Adrenal gland (tissue), 12 donors: Measurements from ENCODE around the gene GPATCH3. TPM values are rescaled to one million over a fixed set of nuclear protein-coding genes. Genes with fewer than 3 reads are reported as not detected.
"Not testable (repeated sequence)": the region's sequence is repeated elsewhere in the genome, so short reads cannot be mapped to it uniquely, and the experiment has no call there.

Experiments used
- DNase-seq, 7 donors: peaks; one replicate each; pipeline ENCODE4 v3.0.0-alpha.2; 2019 to 2020
- H3K27ac ChIP-seq, 5 donors: fragments of 200-600 bp; sonication (generic) in 4 of 5; 1 replicate in 3 of 5; 2 replicates in 2 of 5; pipeline versions ENCODE4 v1.5.1 to v1.8.0; 2016 to 2020; ENCODE audit warnings: mild to moderate bottlenecking in 1 of 5
- H3K27me3 ChIP-seq: fragments of 200-600 bp; 2 replicates; pipeline ENCODE4 v1.8.0; 2021
- H3K36me3 ChIP-seq, 2 donors: fragments of 200-600 bp; replicated peaks in 1 of 2; 1 replicate in 1 of 2; 2 replicates in 1 of 2; pipeline versions ENCODE4 v1.5.1 to v1.8.0; 2018 to 2022
- H3K4me1 ChIP-seq, 2 donors: fragments of 200-600 bp; replicated peaks in 1 of 2; 1 replicate in 1 of 2; 2 replicates in 1 of 2; pipeline versions ENCODE4 v1.5.1 to v1.8.0; 2018 to 2021
- H3K4me3 ChIP-seq, 4 donors: fragments of 200-600 bp; sonication (generic) in 3 of 4; one replicate each; pipeline ENCODE4 v1.5.1; 2016 to 2018
- H3K9me3 ChIP-seq, 3 donors: fragments of 200-600 bp; sonication (generic) in 1 of 3; replicated peaks in 1 of 3; 1 replicate in 2 of 3; 2 replicates in 1 of 3; pipeline versions ENCODE4 v1.5.1 to v1.8.0; 2016 to 2021
- POLR2A ChIP-seq, 2 donors: fragments of 450-650 bp; IDR thresholded peaks; one replicate each; pipeline ENCODE4 v1.6.1; 2017; ENCODE audit warnings: antibody characterized with exemption in 2 of 2, mild to moderate bottlenecking in 2 of 2, moderate library complexity in 1 of 2
- WGBS, 4 donors: extraction: QIAGEN DNeasy Blood & Tissue Kit in 2 of 4; methylation state at CpG; one replicate each; pipeline versions ENCODE4 v1.1.5 to v1.1.7; 2013 to 2017; 5-methylcytosine and 5-hydroxymethylcytosine counted together
- intact Hi-C, 2 donors: fragments of 100-400 bp; cut with DNase I; formaldehyde crosslinking; loops; one replicate each; pipeline versions ENCODE4 v1.14.1 to v1.15.0; 2022 to 2023
- polyA plus RNA-seq, 3 donors: library from polyadenylated mRNA; stranded (reverse); fragments of 200-250 nt in 2 of 3; fragments of 350-450 nt in 1 of 3; fragmentation: Illumina TruSeq in 1 of 3; extraction: RNeasy Lipid Tissue Mini Kit (QIAGEN cat#74804) in 1 of 3; gene quantifications; one replicate each; pipeline ENCODE4 v1.2.3, GENCODE V29; 2013 to 2014
- total RNA-seq, 9 donors: library from RNA; depleted of rRNA in 4 of 9; stranded (reverse); fragments of >200 nt in 4 of 9; fragments of 120-200 nt in 1 of 9; fragmentation: NEBNext Ultra II Directional in 1 of 9; extraction: Animal tissue kit (Norgen Biotek cat#: 25700) in 1 of 9; gene quantifications; one replicate each; pipeline versions ENCODE4 v1.1.0 to v1.2.4, GENCODE V29; 2013 to 2023
- TF ChIP-seq, protein P1 (sequence below), 6 experiments: fragments of 450-650 bp in 4 of 6; fragments of 200-600 bp in 2 of 6; sonication (generic) in 1 of 6; IDR thresholded peaks; 1 replicate in 5 of 6; 2 replicates in 1 of 6; pipeline versions ENCODE4 v1.5.1 to v1.8.0; 2016 to 2021; ENCODE audit warnings: antibody characterized with exemption in 6 of 6, mild to moderate bottlenecking in 2 of 6, moderate library complexity in 1 of 6
- donor health status: healthy with polysubstance abuse.
- donor health status: Bipolar disorder and iron deficiency.
- donor health status: DM: yes; HTN: yes; CAD: no.
- donor health status: DM: no; HTN: no; CAD: no.
- donor health status: DM: no; HTN: no; CAD: no.
- donor health status: DM: yes; HTN: yes; CAD: no.

Gene GPATCH3
- total and polyA plus RNA-seq, 12 donors: 9.2 to 36.7 (median 15.7) TPM

GRCh38 chr1:26879793-26880192 lies 20.5 kb downstream of the GPATCH3 start:
- H3K27me3 ChIP-seq: no peaks in the 10 kb centered on the region
- H3K36me3 ChIP-seq: peaks cover 0 to 79% of the 10 kb centered on the region in 2 donors
- intact Hi-C loops: loop anchor here (10.0 kb wide), 2 partner anchors 65 to 275 kb away; no protein-coding TSS in a partner anchor
- peaks cover 4% of the 10 kb centered on the region in 2 donors for H3K4me1 ChIP-seq
- no peak overlapping the region for H3K27ac ChIP-seq
- DNase-seq: no peak
- no peak overlapping the region for H3K4me3 ChIP-seq
- TF ChIP-seq, protein P1, sequence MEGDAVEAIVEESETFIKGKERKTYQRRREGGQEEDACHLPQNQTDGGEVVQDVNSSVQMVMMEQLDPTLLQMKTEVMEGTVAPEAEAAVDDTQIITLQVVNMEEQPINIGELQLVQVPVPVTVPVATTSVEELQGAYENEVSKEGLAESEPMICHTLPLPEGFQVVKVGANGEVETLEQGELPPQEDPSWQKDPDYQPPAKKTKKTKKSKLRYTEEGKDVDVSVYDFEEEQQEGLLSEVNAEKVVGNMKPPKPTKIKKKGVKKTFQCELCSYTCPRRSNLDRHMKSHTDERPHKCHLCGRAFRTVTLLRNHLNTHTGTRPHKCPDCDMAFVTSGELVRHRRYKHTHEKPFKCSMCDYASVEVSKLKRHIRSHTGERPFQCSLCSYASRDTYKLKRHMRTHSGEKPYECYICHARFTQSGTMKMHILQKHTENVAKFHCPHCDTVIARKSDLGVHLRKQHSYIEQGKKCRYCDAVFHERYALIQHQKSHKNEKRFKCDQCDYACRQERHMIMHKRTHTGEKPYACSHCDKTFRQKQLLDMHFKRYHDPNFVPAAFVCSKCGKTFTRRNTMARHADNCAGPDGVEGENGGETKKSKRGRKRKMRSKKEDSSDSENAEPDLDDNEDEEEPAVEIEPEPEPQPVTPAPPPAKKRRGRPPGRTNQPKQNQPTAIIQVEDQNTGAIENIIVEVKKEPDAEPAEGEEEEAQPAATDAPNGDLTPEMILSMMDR (IDR thresholded peaks at IDR 0.05): no peak
- no peak for TF ChIP-seq POLR2A (IDR thresholded peaks at IDR 0.05)
- 87 to 92% (median 91%) methylated on average over 3 to 4 of the region's 4 CpGs for WGBS, 4 donors
- H3K9me3 ChIP-seq: no peaks in the 10 kb centered on the region

DNA sequence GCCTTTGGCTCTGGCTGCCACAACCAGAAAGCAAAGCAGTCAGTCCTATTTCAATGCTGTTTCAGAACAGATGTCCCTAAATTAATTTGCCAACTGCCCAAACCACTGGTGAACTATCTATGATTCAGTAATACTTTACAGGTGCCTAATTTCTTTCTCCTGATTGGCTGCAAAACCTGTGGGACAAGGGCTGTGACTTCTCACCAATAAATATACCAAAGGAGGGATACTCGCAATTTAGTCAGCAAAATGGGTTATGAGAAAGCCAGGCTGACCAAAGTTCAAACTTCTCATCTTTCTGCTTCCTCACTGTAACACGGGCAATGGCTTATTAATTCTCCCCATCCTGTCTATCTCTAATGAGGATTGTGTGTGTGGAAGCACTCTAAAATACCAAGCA lies 22.9 kb downstream of the GPATCH3 start:
- H3K4me3 ChIP-seq: no peak overlapping the region
- no peaks in the 10 kb centered on the region for H3K9me3 ChIP-seq
- no peak for TF ChIP-seq POLR2A (IDR thresholded peaks at IDR 0.05)
- TF ChIP-seq, protein P1 (IDR thresholded peaks at IDR 0.05): no peak
- peaks cover 0 to 54% of the 10 kb centered on the region in 2 donors for H3K36me3 ChIP-seq
- 66 to 82% (median 70%) methylated on average over 2 of the region's 2 CpGs for WGBS, 4 donors
- H3K4me1 ChIP-seq: peaks cover 0 to 4% of the 10 kb centered on the region in 2 donors
- intact Hi-C loops: loop anchor here in 1 of 2 donors (2.0 to 10.0 kb wide), 2 partner anchors 21 to 63 kb away; no protein-coding TSS in a partner anchor
- no peaks in the 10 kb centered on the region for H3K27me3 ChIP-seq
- no peak overlapping the region for H3K27ac ChIP-seq
- DNase-seq: no peak

- TF ChIP-seq POLR2A (IDR thresholded peaks at IDR 0.05): no peak
- TF ChIP-seq, protein P1 (IDR thresholded peaks at IDR 0.05): no peak
- no peaks in the 10 kb centered on the region for H3K27me3 ChIP-seq
- H3K9me3 ChIP-seq: no peaks in the 10 kb centered on the region
- 69 to 95% (median 86%) methylated on average over 4 of the region's 4 CpGs for whole genome bisulfite sequencing, 4 donors
- no peak overlapping the region for H3K27ac ChIP-seq
- no peak overlapping the region for H3K4me3 ChIP-seq
- no peak for DNase-seq
- H3K4me1 ChIP-seq: no peaks in the 10 kb centered on the region
- intact Hi-C loops: loop anchor here in 1 of 2 donors (10.0 kb wide), 1 partner anchor 60 kb away; no protein-coding TSS in a partner anchor
- peaks cover 0 to 30% of the 10 kb centered on the region in 2 donors for H3K36me3 ChIP-seq
Observed at GRCh38 chr1:26874896-26875295, 25.4 kb downstream of the GPATCH3 start.

- not testable (repeated sequence) for H3K27me3 ChIP-seq, H3K4me3 ChIP-seq, H3K4me1 ChIP-seq, H3K27ac ChIP-seq, H3K9me3 ChIP-seq, DNase-seq
- 67 to 81% (median 74%) methylated on average over 2 of the region's 2 CpGs for WGBS, 4 donors
- intact Hi-C loops: loop anchor here in 1 of 2 donors (10.0 kb wide), 1 partner anchor 58 kb away; no protein-coding TSS in a partner anchor
- peaks cover 0 to 12% of the 10 kb centered on the region in 2 donors for H3K36me3 ChIP-seq
Observed at GRCh38 chr1:26873097-26873496, 27.2 kb downstream of the GPATCH3 start.
